GM03348 (cell line): ENCODE measurements around the gene BCL2.
"Not testable (repeated sequence)": the region's sequence is repeated elsewhere in the genome, so short reads cannot be mapped to it uniquely, and the experiment has no call there.

Source experiments
- DNase-seq: peaks from one replicate; pipeline ENCODE4 v3.0.0; 2012; ENCODE audit warnings: low spot score

Gene BCL2

DNA sequence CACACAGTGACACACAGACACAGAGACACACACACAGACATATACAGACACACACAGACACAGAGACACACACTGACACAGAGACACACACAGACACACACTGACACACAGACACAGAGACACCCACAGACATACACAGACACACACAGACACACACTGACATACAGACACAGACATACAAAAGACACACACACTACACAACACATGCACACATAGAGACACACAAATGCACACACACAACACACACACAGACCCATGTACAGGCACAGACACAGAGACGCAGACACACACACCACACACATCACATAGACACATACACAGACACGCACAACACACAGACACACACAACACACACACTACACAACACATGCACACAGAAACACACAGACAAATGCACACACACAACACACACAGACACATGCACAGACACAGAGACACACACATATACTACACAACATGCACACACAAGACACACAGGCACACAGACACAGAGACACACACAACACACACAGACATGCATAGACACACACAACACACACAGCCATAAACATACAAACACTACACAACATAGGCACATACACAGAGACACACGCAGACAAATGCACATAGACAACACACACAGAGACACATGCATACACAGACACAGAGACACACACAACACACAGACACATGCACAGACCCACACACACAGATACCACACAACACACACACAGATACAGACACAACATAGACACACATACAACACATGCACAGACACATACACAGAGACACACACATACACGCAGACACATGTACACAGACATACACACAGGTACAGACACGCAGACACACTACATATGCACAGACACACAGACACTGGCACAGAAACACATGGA, 120.5 kb downstream of the BCL2 start:
- no peak for DNase-seq

DNA sequence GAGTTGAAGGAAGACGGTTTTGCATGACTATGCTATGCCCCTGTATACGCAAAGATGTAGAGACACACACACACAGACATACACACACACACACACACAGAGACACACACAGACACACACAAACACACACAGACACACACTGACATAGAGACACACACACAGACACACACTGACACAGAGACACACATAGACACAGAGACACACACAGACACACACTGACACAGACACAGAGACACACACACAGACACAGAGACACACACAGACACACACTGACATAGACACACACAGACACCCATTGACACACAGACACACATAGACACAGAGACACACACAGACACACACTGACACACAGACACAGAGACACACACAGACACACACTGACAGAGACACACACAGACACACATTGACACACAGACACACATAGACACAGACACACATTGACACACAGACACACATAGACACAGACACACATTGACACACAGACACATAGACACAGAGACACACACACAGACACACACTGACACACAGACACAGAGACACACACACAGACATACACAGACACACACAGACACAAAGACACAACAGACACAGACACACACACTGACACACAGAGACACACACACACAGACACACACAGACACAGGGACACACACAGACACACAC, 121.3 kb downstream of the BCL2 start:
- DNase-seq = no peak

DNA sequence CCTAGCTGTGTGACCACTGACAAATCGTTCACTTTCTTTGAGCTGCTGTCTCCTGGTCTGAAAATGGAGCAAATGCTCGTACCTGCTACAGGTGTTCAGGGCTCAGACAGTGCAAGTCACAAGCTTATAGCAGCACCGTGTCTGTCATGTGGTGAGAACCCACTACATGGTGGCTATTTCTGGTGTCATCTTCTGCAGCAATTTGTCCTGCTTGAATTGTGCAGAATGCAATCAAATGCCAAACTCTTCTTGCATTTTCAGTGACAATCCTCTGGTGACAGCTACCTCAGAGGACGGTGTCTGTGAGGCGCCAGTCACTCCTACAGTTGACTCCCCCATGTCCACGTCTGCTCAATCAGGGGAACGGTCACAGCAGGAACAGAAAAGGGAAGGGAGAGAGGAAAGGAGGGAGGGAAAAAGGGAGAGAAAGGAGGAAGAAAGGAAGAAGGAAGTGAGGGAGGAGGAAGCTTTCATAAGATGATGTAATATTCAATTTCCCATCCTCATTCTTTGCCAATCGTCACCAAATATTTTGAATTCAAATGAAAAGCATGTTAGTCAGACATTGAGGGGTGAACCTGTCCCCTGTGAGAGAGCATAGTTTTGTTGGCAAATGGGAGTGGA, 122.2 kb downstream of the BCL2 start:
- DNase-seq = no peak

DNA sequence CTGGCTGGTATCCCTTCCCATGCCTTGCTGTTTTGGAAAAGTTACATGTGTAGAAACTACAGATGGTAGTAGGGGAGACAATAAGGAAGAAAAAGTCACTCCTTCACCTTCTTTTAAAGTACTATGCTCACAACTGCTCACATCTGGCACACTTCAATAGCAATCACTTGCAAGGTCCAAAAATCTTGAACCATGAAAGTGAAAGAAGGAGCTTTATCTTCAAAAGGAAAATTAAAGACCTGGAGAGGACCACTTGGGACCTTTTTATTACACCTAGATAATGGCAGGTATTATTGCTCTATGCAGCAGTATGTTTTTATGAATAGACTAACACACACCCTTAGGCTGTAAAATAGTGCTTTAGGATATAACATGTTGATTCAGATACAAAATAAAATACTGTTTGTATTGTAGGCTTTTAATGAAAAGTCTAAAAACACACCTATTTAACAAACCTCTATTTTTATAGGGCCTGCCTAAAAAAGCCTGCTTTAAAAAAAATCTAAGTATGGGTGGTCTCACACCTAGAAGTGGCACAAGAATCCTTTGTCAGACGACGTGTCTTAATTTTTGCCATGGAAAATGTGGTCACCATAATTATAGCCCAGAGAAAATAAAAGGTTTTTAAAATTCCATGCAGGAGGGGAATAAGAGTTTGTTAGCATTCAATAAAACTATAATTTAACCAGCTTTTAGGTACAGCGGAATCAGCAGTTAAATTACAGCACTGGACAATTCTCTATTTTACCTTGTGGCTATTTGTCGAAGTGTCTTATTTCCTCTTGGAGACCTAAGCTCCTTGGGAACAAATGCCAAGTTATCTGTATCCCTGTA, 124.0 kb downstream of the BCL2 start:
- DNase-seq = no peak

DNA sequence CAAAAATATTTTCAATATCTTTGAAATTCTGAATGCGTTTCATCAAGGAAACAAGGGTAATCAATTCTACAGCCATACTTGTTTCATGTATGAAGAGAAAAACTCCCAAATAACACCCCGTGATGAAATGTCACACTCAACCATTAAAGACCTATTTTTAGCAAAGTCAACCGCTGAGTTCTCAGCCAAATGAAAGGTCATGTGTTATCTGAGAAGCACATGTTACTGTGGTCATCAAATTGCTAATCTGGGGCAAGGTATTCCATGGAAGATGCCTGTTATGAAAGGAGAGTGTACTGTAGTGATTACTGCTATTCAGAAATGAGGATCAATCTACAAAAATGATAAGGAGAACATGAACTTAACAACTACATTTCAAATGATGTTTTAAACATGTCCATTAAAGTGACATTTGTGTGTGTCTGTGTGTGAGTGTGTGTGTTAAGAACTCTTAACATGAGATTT, 126.7 kb downstream of the BCL2 start:
- DNase-seq = no peak

DNA sequence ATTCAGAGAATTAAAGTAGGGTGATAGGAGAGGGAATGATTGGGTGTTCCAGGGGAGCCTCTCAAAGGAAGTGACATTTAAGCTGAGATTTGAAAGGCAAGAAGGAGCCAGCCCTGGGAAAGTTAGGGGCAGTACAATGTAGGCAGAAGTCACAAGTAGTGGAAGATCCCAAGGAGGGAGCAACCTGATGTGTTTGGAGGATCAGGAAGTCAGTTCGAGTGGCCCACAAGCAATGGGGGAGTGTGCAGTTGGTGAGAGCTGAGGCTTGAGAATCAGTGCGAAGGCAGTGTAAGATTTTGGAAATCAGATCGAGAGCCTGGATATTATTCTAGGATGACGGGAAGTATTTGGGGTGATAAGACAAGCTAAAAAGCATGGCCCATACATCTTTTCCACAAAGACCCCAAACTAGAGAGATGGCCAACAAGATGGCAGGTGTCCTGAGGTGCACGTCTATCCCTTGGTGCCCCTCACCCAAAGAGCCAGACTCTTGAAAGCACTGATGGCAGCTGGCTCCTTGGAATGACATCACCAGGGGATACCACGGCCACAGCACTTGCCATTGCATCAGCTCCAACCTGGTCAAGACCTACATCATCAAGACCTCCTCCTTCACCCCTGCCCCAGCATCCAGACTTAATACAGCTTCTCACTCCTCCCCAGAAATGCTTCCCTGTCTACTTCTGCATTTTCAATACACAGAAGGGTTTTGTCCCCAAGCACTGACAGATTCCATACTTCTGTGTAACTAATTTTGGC, 127.3 kb downstream of the BCL2 start:
- DNase-seq = no peak

DNA sequence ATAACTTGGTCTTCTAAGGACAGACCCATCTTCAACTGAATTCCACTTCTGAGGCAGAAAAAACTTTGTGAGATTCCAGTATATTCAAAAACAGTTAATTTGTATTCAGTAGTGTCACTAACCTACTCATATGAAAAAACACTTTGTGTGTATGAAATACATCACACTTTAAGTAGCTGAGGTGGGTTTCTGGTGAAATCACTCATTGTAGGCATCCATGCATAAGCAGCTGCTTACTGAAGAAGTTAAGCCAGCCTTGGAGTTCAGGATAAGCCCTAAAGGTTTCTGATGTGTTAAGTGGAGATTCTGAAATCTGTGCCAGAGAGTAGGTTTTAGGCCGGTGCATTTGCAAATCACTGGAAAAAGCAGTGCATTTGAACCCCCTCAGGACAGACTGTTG, 128.2 kb downstream of the BCL2 start:
- DNase-seq = no peak

DNA sequence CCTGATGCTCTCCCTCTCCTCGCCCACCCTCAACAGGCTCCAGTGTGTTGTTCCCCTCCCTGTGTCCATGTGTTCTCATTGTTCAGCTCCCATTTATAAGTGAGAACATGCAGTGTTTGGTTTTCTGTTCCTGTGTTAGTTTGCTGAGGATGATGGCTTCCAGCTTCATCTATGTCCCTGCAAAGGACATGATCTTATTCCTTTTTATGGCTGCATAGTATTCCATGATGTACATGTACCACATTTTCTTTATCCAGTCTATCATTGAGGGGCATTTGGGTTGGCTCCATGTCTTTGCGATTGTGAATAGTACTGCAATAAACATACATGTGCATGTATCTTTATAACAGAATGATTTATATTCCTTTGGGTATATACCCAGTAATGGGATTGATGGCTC, 128.7 kb downstream of the BCL2 start:
- not testable (repeated sequence) for DNase-seq

DNA sequence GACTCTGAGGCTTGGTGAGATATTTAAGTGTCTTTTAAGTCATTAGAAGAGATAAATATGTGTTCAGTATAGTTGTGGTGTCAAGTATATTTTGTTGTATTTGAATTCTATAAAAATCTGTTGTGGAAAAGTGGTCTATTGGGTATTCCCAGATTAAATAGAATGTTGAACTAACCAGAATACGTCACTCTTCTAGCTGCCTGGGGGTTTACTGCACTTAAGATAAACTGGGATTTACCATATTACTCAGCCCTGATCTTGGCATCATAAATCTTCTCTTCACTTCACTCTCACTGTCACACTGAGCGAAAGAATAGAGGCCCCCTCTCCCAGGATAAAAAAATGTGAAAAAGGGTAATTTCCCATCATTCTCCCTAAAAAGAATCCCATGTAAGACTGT, 129.8 kb downstream of the BCL2 start:
- DNase-seq = no peak

DNA sequence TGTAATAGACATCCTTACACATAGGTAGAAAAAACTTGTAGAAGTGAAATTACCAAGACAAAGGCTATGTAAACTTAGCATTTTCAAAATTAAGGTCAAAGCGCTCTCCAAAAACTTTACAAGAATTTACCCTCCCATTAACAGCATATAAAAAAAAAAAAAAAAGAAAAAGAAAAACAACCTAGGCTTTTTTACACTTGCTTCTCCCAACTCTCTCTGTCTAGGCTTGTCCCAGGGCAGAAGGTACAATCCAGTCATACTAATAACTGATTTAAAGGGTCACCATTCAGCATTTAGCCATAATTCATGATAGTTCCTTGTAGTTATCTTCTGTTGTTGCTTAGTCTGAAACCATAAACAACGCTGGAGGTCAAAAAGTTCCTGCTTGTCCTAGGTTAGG, 130.5 kb downstream of the BCL2 start:
- no peak for DNase-seq

DNA sequence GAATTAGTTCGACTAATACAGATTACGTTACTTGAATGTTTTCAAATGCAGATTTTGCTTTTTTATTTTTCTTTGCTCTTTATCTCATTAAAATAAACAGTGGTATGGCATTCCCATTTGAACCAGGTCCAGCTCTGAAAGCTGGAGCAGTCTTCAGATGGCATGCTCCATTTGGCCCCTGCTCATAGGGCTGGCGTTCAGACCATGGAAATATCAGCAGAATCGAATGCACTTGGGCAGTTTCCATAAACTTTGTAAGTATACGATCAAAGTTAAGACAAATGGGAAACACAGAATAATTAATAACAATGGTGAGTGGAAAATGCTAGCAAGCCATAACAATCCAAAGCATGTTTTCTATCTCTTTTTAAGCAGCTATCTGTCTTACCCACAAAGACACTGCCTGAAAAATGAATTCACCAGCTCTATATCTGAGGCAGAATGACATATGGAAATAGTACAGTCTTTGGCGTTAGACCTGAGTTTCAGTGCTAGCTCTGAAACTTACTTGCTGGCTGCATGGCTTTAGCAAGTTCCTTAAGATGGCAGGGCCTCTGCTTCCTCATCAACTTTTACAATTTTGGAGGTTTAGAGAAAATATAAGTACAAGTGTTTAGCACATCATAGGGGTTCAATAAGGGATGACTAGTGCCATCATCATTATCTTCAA, 131.6 kb downstream of the BCL2 start:
- DNase-seq = no peak

DNA sequence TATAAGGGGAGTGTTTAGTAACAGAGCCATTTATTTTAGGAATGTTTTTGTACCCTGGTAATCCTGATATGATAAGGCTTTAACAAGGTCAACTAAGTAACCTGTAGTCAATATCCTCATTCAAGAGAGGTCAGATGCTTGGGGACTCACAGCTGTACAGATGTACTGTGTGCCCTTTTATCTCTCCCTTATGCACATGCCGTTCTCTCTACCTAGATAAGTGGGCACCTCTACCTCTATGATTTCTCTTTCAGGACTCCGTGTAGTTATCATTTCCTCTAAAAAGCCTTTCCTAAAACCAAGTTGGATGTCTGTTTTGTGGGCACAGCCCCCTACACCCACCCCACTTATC, 132.4 kb downstream of the BCL2 start:
- no peak for DNase-seq

DNA sequence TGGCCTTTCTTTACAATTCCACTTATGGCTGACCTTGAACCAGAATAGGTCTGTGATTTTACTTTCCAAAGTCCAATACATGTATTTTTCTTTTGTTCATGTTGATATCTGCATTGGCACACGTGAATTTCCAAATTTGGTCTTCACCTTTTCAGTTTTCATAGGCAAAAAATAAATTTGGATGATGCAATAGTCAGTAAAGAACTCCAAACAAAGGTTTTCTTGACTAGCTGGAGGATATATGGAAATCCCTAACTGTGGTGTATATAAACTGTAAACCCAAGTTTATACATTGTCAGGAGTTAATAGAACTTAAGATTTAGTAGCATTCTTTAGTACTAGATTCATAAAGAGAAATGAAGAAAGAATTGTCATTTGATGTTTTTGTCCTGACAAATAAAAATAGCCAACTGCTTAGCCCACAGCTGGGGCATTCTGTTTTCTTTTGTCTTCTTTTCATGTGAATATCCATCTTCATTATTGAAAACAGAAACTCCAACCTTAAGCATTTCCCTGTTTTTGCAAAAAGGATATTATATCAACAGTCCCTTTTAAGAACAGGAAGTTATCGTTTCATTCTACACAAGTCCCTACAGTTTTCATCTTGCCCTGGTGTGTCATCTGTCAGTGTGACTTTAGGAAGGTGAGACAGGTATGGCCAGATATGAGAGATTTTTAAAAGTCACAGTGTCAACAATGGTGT, 132.9 kb downstream of the BCL2 start:
- no peak for DNase-seq

DNA sequence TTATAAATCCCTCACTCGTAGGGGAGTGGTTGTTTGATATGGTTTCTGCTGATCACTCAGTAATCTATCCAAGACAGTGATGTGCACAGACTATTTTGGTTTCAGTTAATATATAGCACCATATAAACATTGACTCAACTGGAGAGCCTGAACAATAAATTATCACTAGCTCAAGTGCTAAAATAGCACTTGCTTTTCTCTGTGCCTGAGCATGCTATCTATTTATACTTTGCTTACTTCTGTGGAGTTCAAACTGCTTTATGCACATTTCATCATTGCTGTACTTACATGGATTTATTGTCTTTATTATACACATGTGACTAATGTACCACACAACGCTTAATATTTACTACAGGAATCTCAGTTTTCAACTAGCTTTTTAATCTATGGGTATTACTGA, 133.6 kb downstream of the BCL2 start:
- DNase-seq = no peak

DNA sequence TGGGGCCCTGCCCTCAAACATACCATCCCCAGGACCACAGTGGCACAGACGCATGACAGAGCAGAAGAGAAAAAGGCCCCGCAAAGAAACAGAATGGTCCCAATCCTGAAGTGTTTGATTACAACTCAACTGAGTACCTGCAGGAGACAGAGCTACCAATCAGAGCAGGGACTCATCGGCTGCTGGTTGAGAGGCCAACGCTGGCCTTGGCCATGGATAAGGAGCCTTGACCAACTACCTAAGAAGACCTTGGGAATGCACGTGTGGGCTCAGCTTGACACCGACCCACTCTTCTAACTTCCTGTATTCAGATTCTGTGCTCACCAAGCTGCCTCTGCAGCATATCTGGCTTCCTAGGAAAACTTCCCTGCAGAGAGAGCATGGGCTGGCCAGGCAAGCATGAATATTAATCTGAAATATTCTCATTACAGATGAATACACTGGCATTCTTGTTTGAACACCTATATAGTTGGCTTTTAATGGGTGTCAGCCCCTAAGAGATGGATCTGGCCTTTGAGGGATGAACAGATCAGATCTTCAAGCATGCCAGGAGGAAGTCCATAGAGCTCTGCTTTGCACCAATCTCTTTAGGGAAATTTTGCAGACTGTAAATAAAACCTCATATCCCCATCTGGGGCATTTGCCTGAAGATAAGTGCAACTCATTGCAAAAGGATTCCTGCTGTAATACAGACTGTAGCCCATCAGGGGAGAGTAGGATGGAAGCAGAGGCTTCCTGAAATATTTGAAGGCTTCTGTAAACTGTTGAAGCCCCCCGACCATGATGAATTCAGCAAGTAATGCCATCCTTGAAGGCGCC, 135.4 kb downstream of the BCL2 start:
- DNase-seq = no peak

DNA sequence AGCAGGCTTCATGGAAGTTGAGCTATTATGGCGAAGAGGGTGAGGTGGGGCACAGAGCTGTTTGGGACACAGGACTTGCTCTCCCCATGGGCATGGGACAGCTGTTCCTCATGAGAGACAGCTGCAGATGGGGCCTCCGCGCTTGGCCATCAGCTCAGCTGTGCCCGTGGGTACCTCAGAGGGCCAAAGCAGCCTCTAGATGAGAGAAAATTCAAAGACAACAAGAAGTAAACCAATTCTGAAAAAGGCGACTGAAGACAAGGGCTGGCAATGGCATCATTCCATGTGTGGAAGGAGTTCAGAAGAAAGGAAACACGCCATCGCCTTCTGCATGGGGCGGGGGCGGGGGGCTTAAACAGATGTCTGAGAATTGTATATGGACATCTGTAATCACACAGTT, 136.2 kb downstream of the BCL2 start:
- DNase-seq = no peak

DNA sequence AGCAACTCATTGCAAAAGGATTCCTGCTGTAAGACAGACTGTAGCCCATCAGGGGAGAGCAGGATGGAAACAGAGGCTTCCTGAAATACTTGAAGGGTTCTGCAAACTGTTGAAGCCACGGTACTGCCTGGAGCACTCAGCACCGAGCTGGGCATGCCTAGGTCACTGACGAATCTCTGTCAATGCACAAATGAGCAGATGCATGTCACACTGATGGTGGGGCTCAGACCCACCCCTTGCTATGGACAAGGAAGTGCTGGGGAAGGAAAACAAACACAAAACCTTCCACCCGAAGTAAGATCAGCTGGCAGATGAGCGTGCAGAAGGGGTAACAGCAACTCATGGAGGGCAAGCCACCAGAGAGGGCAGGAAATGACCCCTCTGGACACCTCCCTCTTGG, 136.7 kb downstream of the BCL2 start:
- no peak for DNase-seq

DNA sequence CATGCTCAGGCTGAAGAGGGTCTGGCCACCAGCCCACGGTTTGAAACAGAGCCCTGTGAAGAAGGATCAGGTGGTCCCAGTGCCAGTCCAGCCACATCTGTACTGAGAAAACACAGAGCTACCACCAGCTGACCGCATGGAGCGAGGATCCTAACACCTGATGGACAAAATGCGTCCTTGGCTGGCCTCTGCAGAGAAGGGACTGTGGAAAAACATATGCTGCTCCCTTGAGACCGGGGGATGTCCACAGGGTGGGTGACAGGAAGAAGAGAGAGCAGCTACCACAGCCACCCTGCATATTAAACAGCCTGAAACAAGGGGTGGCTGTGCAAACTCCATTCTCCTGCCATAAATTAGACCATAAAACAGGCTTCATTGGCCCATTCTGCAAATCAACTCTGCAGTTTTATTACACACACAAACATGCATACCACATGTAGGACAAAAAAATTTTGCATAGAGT, 137.2 kb downstream of the BCL2 start:
- DNase-seq = no peak

DNA sequence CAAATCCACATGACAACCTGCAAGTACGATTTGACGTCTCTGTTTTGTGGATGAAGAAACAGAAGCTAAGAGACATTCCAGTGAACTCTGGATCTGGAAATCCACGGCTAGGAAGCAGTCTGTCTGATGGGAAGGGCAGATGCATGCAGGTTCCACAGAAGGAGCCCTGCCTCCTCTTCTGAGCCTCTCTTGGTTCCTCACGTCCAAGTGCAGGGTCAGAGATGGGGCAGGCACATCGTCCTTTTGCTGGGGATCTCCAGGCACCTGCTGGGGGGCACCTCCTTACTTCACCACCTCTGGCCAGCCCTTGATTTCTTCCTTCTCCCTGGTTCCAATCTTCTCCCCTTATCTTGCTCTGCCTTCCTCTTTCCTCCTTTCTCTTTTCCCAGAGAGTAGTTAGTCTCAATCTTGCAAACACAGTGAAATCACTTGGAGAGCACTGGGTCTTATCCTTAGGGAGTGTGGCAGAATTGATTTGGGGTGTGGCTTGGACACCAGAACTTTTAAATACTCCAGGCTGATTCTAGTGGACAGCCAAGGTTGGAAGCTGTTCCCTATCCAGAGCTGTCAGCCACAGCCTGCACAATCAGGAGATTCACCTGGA, 137.8 kb downstream of the BCL2 start:
- DNase-seq = no peak
